HT1080 (cell line): ENCODE data around the gene DISP1. TPM values are rescaled to one million over a fixed set of nuclear protein-coding genes. Genes with fewer than 3 reads are reported as not detected.
A peak's percentile ranks its signal among the peaks of the same experiment; 100 is the strongest.

Experiments used
- DNase-seq: peaks from one replicate; pipeline ENCODE4 v3.0.0-alpha.2; 2015; ENCODE audit warnings: low read depth
- polyA plus RNA-seq, 2 experiments: library from polyadenylated mRNA; depleted of rRNA; stranded (reverse); fragments of >200 nt; gene quantifications; 2 replicates each; pipeline ENCODE4 v1.2.3, GENCODE V29; 2015
- total RNA-seq: library from RNA; depleted of rRNA; stranded (reverse); fragments of >200 nt; shearing (Covaris generic); gene quantifications from 2 replicates; pipeline ENCODE4 v1.2.3, GENCODE V29; 2014; rRNA removed

The DISP1 gene, protein sequence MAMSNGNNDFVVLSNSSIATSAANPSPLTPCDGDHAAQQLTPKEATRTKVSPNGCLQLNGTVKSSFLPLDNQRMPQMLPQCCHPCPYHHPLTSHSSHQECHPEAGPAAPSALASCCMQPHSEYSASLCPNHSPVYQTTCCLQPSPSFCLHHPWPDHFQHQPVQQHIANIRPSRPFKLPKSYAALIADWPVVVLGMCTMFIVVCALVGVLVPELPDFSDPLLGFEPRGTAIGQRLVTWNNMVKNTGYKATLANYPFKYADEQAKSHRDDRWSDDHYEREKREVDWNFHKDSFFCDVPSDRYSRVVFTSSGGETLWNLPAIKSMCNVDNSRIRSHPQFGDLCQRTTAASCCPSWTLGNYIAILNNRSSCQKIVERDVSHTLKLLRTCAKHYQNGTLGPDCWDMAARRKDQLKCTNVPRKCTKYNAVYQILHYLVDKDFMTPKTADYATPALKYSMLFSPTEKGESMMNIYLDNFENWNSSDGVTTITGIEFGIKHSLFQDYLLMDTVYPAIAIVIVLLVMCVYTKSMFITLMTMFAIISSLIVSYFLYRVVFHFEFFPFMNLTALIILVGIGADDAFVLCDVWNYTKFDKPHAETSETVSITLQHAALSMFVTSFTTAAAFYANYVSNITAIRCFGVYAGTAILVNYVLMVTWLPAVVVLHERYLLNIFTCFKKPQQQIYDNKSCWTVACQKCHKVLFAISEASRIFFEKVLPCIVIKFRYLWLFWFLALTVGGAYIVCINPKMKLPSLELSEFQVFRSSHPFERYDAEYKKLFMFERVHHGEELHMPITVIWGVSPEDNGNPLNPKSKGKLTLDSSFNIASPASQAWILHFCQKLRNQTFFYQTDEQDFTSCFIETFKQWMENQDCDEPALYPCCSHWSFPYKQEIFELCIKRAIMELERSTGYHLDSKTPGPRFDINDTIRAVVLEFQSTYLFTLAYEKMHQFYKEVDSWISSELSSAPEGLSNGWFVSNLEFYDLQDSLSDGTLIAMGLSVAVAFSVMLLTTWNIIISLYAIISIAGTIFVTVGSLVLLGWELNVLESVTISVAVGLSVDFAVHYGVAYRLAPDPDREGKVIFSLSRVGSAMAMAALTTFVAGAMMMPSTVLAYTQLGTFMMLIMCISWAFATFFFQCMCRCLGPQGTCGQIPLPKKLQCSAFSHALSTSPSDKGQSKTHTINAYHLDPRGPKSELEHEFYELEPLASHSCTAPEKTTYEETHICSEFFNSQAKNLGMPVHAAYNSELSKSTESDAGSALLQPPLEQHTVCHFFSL (N-terminal part only)
- total RNA-seq: 0.84 and 1.3 TPM in 2 replicates
- polyA plus RNA-seq (2015; cell fraction: cytosol; rRNA removed): 1.1 and 1.2 TPM in 2 replicates
- 2.3 and 3.1 TPM in 2 replicates for polyA plus RNA-seq (2015; cell fraction: nucleus; rRNA removed)

GRCh38 chr1:222814536-222815439 lies at the start of gene DISP1:
DISP1 (plus strand) TSS chr1:222815039; CDS start chr1:222942824, 127,785 bp downstream.
- peak; percentile 76 for DNase-seq

- no peak for DNase-seq
Observed at GRCh38 chr1:222767152-222767571, 47.7 kb upstream of the DISP1 start.

DNA sequence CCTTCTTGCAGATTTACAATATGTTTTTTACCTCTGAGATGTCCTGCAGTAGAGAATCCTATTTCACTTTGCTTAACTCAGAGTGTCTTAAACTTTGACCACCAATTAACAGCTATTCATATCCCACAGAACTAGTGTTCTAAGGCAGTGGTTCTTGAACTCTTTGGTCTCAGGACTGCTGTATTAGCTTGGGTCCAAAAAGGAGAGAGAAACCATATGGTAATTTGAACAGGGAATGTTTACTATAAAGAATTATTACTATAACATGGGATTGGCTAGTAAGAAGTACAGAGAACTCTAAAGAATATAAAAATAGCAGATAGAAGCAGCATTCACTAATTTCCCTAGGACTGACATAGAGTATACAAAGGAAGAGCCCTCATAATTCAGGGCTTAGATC lies 46.2 kb upstream of the DISP1 start:
- no peak for DNase-seq

DNA sequence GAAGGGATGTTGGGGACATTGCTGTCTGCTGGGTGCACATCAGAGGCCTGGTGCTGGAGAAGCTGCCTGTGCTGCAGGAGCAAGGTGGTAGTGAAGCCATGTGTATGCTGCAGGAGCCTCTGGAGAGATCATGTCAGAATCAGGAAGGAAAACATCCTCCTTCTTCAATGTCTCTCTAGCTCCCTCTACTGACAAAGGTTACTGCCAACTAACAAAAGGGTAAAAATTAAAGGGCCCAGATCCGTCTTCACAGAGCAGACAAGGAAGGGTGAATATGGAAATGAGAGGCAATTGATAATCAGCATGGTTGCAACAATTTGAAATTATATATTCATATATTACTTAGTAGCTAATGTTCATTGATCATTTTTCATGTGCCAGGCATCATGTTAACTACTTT lies 45.7 kb upstream of the DISP1 start:
- DNase-seq: peak; percentile 32

DNA sequence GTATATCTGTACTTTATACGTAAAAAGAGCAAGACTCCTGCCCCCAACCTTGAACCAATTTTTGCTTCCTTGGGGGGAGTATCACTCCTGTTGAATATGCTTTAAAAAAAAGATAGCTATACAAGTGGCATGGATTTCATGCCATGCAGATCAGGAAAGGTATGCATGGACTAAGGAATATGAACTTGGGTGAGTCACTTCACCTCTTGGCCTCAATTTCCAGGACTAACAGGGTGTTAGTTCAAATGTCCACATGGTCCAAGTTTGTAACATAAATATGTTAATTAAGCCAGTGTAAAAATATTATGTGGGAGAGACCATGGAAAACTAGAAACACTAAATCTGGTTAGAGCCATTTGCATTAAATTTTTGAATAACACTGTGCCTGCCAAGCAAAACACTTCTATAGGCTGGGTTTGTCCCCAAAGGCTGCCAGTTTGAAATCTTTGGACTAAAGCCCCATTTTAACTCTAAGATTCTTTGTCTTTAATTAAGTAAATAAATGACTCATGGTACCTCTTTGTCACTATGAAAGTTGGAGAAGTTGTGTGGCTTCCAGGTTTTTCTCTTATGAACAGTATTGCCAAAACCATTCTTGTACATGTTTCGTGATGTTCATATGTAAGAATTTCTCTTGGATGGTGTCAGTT lies 44.7 kb upstream of the DISP1 start:
- DNase-seq: no peak

DNA sequence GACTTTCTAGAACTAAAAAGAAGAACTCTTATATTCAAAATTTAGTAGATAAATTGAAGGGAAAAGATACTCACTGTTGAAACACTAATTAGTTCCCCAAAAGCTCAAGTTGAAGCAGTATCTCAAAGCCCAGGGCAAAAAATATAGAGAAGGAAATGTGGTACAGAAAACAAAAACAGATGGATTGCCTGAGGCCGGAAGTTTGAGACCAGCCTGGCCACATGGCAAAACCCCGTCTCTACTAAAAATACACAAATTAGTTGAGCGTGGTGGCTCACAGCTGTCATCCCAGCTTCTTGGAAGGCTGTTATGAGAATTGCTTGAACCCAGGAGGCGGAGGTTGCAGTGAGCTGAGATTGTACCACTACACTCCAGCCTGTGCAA lies 41.9 kb upstream of the DISP1 start:
- no peak for DNase-seq

DNA sequence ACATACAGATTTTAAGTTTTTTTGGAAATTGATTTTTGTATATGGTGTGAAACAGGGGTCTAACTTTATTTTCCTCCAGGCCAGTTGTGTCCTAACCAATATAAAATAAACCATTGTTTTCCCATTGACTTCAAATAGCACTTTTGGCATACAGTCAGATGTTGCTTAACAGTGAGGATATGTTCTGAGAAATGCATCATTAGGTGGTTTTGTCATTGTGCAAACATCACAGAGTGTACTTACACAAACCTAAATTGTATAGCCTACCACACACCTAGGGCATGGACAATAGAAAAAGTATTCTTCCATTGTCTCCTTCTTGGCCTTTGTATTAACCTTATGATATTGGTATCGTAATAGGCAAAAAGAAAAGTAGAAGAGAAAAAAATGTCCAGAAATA lies 37.4 kb upstream of the DISP1 start:
- no peak for DNase-seq

- DNase-seq: no peak
Observed at GRCh38 chr1:222777977-222778376, 36.9 kb upstream of the DISP1 start.

DNA sequence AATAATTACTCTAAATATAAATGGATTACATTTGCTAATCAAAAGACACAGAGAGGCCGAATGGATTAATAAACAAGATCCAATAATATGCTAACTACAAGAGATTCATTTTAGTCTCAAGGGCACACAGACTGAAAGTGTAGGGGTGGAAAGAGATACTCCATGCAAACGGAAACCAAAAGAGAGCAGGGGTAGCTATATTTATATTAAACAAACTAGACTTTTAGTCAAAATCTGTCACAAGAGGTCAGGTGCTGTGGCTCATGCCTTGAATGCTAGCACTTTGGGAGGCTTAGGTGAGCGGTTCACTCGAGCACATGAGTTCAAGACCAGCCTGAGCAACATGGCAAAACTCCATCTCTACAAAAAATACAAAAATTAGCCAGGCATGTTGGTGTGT lies 33.6 kb upstream of the DISP1 start:
- DNase-seq: no peak

GRCh38 chr1:222783051-222783450 lies 31.8 kb upstream of the DISP1 start:
- DNase-seq: no peak

- no peak for DNase-seq
Observed at GRCh38 chr1:222784371-222784770, 30.5 kb upstream of the DISP1 start.

DNA sequence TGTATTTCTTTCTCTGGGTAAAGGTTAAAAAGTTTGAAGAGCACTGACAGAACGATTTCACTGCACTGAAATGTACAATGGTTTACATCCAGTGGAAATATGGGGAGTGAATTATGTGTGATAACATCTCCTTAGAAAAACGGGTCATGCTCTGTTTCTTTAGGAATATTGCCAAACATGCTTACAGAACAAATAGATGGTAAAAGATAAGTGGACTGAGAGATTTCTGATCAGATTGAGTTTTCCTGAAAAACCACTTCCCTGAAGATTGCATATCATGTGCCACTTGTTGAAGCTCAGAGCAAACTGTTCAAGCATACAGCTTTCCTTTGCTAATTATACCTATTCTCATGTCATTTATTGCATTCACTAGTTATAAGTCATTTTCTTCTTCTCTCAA lies 29.9 kb upstream of the DISP1 start:
- no peak for DNase-seq

GRCh38 chr1:222785529-222785928 lies 29.3 kb upstream of the DISP1 start:
- no peak for DNase-seq

DNA sequence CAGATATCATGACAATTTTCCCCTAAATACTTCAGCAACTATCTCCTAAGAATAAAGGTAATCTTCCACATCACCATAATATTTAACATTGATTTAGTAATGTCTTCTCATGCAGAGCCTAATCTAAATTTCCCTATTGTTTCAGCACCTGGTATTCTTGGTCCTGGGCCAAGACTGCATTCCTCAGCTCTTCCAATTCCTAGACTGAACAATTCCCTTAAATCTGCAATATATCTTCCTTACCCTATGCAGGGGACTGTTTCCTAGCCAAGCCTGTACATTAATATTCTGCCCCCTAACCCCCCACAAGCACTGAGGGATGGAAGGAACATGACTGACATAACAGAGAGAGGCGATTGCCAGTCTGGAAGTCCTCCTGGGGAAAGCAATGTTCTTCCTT lies 28.7 kb upstream of the DISP1 start:
- no peak for DNase-seq

- DNase-seq: no peak
Observed at GRCh38 chr1:222787729-222788128, 27.1 kb upstream of the DISP1 start.

DNA sequence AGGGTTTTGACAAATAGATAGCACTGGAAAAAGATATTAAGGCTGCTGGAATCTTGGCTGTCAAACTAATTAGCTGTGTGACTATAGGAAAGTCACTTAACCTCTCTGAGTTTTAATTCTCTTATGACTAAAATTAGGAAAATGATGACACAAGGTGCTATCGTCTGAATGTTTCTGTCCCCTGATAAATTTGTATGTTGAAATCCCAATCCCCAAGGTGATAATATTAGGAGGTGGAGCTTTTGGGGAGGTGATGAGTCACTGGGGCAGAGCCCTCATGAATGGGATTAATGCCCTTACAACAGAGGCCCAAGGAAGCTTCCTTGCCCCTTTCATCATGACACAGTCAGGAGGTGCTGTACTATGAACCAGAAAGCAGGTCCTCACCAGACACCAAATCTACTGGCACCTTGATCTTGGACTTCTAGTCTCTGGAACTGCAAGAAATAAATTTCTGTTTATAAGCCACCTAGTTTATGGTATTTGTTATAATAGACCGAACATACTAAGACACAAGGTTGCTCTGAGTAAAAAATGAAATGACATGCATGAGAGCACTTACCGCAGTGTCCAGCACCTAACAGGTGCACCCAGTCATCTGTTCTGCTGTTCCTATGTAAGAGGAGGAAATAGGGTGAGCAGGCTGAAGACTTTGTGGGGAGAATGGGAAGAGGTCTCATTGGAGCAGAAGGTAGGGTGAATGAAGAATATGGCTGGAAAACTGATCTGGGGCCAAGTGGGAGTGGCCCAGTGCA lies 26.3 kb upstream of the DISP1 start:
- no peak for DNase-seq

GRCh38 chr1:222790115-222790514 lies 24.7 kb upstream of the DISP1 start:
- no peak for DNase-seq

DNA sequence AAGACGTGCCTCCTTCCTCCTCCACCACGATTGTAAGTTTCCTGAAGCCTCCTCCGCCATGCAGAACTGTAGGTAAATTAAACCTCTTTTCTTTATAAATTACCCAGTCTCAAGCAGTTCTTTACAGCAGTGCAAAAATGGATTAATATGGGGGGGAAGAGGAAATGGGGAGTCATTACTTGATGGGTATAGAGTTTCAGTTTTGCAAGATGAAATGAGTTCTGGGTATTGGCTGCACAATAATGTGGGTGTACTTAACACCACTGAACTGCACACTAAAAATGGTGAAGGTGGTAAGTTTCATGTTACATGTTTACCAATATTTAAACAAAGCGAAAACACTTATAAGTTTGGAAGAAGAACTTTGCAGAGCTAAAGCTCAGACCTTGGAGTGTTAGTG lies 24.3 kb upstream of the DISP1 start:
- DNase-seq: no peak
